Neural cell (in vitro differentiated cells): ENCODE results near the gene CXorf65. TPM values are rescaled to one million over a fixed set of nuclear protein-coding genes. Genes with fewer than 3 reads are reported as not detected.
A peak's percentile ranks its signal among the peaks of the same experiment; 100 is the strongest.

Experiments
- H2AFZ ChIP-seq: fragments of 200-600, 300-800 bp; sonication (generic), shearing (Covaris generic); 2 replicates; pipeline ENCODE4 v1.6.0; 2014; ENCODE audit warnings: low read depth, mild to moderate bottlenecking, antibody characterized with exemption, low read length, moderate library complexity
- H3F3A ChIP-seq: fragments of 200-600 bp; shearing (Covaris generic); 2 replicates; pipeline ENCODE4 v1.6.1; 2016; ENCODE audit warnings: mild to moderate bottlenecking, moderate library complexity, mixed read lengths, antibody characterized with exemption, low read length; ENCODE audit not compliant: insufficient read depth, poor library complexity, severe bottlenecking
- H3K27ac ChIP-seq: fragments of 200-600, 300-800 bp; sonication (generic), shearing (Covaris generic); 2 replicates; pipeline ENCODE4 v1.5.1; 2014; ENCODE audit warnings: mild to moderate bottlenecking, low read length, moderate library complexity
- H3K27me3 ChIP-seq: fragments of 300-800, 200-600 bp; sonication (generic), shearing (Covaris generic); 2 replicates; pipeline ENCODE4 v1.6.0; 2014; ENCODE audit warnings: mild to moderate bottlenecking, low read depth, low read length, moderate library complexity; ENCODE audit not compliant: insufficient read depth
- H3K36me3 ChIP-seq: fragments of 300-800, 200-600 bp; sonication (generic), shearing (Covaris generic); 2 replicates; pipeline ENCODE4 v1.5.1; 2014; ENCODE audit warnings: mild to moderate bottlenecking, antibody characterized with exemption, low read length, moderate library complexity; ENCODE audit not compliant: insufficient read depth
- H3K4me2 ChIP-seq: fragments of 300-800, 200-600 bp; sonication (generic), shearing (Covaris generic); 2 replicates; pipeline ENCODE4 v1.6.0; 2014; ENCODE audit warnings: mild to moderate bottlenecking, low read length
- H3K4me3 ChIP-seq: fragments of 300-800, 200-600 bp; sonication (generic), shearing (Covaris generic); 2 replicates; pipeline ENCODE4 v1.5.1; 2014; ENCODE audit warnings: mild to moderate bottlenecking, low read length, moderate library complexity
- H3K79me2 ChIP-seq: fragments of 200-600 bp; shearing (Covaris generic); replicated peaks from 2 replicates; pipeline ENCODE4 v1.6.0; 2014; ENCODE audit warnings: mild to moderate bottlenecking, low read length, moderate library complexity; ENCODE audit not compliant: insufficient read depth
- H3K9ac ChIP-seq: fragments of 300-800, 200-600 bp; sonication (generic), shearing (Covaris generic); 2 replicates; pipeline ENCODE4 v1.6.1; 2016; ENCODE audit warnings: mild to moderate bottlenecking, low read length, mixed read lengths
- H3K9me2 ChIP-seq: fragments of 200-600 bp; shearing (Covaris generic); 2 replicates; pipeline ENCODE4 v1.6.1; 2016; ENCODE audit warnings: mild to moderate bottlenecking, low read length, mixed read lengths; ENCODE audit not compliant: insufficient read depth
- H3K9me3 ChIP-seq: fragments of 200-600, 300-800 bp; sonication (generic), shearing (Covaris generic); 2 replicates; pipeline ENCODE4 v1.6.1; 2016; ENCODE audit warnings: mild to moderate bottlenecking, mixed run types, low read length, moderate library complexity, mixed read lengths
- H4K20me1 ChIP-seq: fragments of 200-600 bp; shearing (Covaris generic); 2 replicates; pipeline ENCODE4 v1.6.1; 2016; ENCODE audit warnings: mild to moderate bottlenecking, mixed run types; ENCODE audit not compliant: insufficient read depth
- CTCF ChIP-seq: fragments of 450-650 bp; IDR thresholded peaks from 2 replicates; pipeline ENCODE4 v1.5.1; 2014; ENCODE audit warnings: antibody characterized with exemption, mild to moderate bottlenecking, moderate library complexity; ENCODE audit not compliant: poor library complexity, severe bottlenecking
- EP300 ChIP-seq: fragments of 450-650 bp; conservative IDR thresholded peaks from 2 replicates; pipeline ENCODE4 v1.6.1; 2014; ENCODE audit warnings: antibody characterized with exemption, mild to moderate bottlenecking, moderate library complexity; ENCODE audit not compliant: poor library complexity, severe bottlenecking
- EZH2 ChIP-seq: fragments of 200-600, 300-800 bp; shearing (Covaris generic), sonication (generic); IDR thresholded peaks from 2 replicates; pipeline ENCODE4 v1.6.1; 2014; ENCODE audit warnings: antibody characterized with exemption, low read length, borderline replicate concordance, mild to moderate bottlenecking; ENCODE audit not compliant: insufficient read depth, poor library complexity, severe bottlenecking
- MXI1 ChIP-seq: fragments of 450-650 bp; conservative IDR thresholded peaks from 2 replicates; pipeline ENCODE4 v1.6.1; 2014; ENCODE audit warnings: antibody characterized with exemption, mild to moderate bottlenecking; ENCODE audit not compliant: poor library complexity, severe bottlenecking
- POLR2AphosphoS5 ChIP-seq: IDR thresholded peaks from 2 replicates; pipeline ENCODE4 v1.6.1; 2012
- RAD21 ChIP-seq: fragments of 450-650 bp; conservative IDR thresholded peaks from 2 replicates; pipeline ENCODE4 v1.6.1; 2014; ENCODE audit warnings: antibody characterized with exemption, mild to moderate bottlenecking, moderate library complexity
- REST ChIP-seq: IDR thresholded peaks from 2 replicates; pipeline ENCODE4 v1.6.1; 2012; ENCODE audit warnings: borderline replicate concordance
- SMC3 ChIP-seq: fragments of 450-650 bp; conservative IDR thresholded peaks from 2 replicates; pipeline ENCODE4 v1.6.1; 2014; ENCODE audit warnings: antibody characterized with exemption, mild to moderate bottlenecking, moderate library complexity; ENCODE audit not compliant: poor library complexity
- TAF1 ChIP-seq: IDR thresholded peaks from 2 replicates; pipeline ENCODE4 v1.6.1; 2012; ENCODE audit warnings: low read depth
- polyA plus RNA-seq: library from polyadenylated mRNA; depleted of rRNA; stranded (reverse); fragments of >200 nt; gene quantifications from 2 replicates; pipeline ENCODE4 v1.2.3, GENCODE V29; 2014

The CXorf65 gene
- polyA plus RNA-seq, 1 donor from 2014 or later, result not detected

- Histone ChIP-seq H3K4me3 (peak overlapping the region; percentile 72), H3K27ac (no peak overlapping the region), H4K20me1 (no peaks in the 10 kb centered on the region), H3F3A (no peaks in the 10 kb centered on the region), H3K36me3 (no peaks in the 10 kb centered on the region), H3K79me2 (no peaks in the 10 kb centered on the region), H3K27me3 (no peaks in the 10 kb centered on the region), H3K9me2 (no peaks in the 10 kb centered on the region), H3K9ac (peak overlapping the region; percentile 75), H3K9me3 (no peaks in the 10 kb centered on the region), H3K4me2 (no peak overlapping the region), H2AFZ (no peak overlapping the region)
- TF ChIP-seq MXI1, result no peak
- TF ChIP-seq EZH2, result no peak
- no peak for TF ChIP-seq TAF1
- TF ChIP-seq SMC3, result no peak
- TF ChIP-seq RAD21, result no peak
- no peak for TF ChIP-seq POLR2AphosphoS5
- no peak for TF ChIP-seq REST
- no peak for TF ChIP-seq EP300
- TF ChIP-seq CTCF, result no peak
Observed at GRCh38 chrX:71118985-71119535, 12.5 kb upstream of the CXorf65 start.

GRCh38 chrX:71118032-71118984 is 11.8 kb upstream of the CXorf65 start, which contains the start of gene MED12:
TSS of gene MED12 (plus strand) at chrX:71118596. CDS start at chrX:71118755, 159 bp downstream.
- TF ChIP-seq EZH2 (no peak), POLR2AphosphoS5 (peak; percentile 54), RAD21 (peak; percentile 14), EP300 (no peak), SMC3 (peak; percentile 15)
- peak within 1 kb of the TSS; percentile 56 for H3K27ac ChIP-seq
- H3K9me3 ChIP-seq, result no peaks in the 10 kb centered on the region
- peak within 1 kb of the TSS; percentile 72 for H3K4me3 ChIP-seq
- H3K27me3 ChIP-seq, result no peaks in the 10 kb centered on the region
- H3F3A ChIP-seq, result no peaks in the 10 kb centered on the region
- peak within 1 kb of the TSS; percentile 69 for H2AFZ ChIP-seq
- peak within 1 kb of the TSS; percentile 75 for H3K9ac ChIP-seq
- no peaks in the 10 kb centered on the region for H3K9me2 ChIP-seq
- H3K79me2 ChIP-seq, result no peaks in the 10 kb centered on the region
- H3K36me3 ChIP-seq, result no peaks in the 10 kb centered on the region
- H3K4me2 ChIP-seq, result peak within 1 kb of the TSS; percentile 55
- H4K20me1 ChIP-seq, result no peaks in the 10 kb centered on the region
